GM18507 (cell line): ENCODE results near the gene ADAP1.

Source experiments
- DNase-seq: peaks from one replicate; pipeline ENCODE4 v3.0.0; 2011; ENCODE audit warnings: low read depth; ENCODE audit not compliant: insufficient read length; ENCODE audit errors: extremely low spot score
- FAIRE-seq: peaks from 2 replicates; lab custom pipeline; 2011; peaks lifted over from hg19 to GRCh38; lab: Jason Lieb, UNC

ADAP1 gene

GRCh38 chr7:901388-902154, 52.9 kb downstream of the ADAP1 start:
- peak; percentile 69 for DNase-seq
- no peak for FAIRE-seq

DNA sequence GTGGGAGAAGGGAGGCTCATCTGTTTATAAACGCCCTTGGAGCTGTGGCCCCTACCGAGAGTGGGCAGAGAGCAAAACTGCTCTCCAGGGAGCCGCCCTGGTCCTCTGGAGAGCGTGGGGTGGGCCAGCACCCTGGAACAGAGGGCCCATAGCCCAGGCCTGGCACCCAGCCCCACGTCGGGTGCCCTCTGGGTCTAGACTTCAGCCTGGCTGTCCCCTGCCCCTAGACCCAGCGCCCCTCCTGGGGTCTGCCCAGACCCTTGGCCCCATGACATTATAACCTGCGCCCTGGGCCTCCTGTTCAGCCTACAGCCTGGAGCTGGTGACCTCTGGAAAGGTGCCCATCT, 53.5 kb downstream of the ADAP1 start:
- DNase-seq (no peak), FAIRE-seq (no peak)

- FAIRE-seq (no peak), DNase-seq (no peak)
Measured at GRCh38 chr7:900331-901040, 54.0 kb downstream of the ADAP1 start.

- no peak for DNase-seq
- no peak for FAIRE-seq
Measured at GRCh38 chr7:899806-900205, 54.7 kb downstream of the ADAP1 start.

- no peak for DNase-seq
- no peak for FAIRE-seq
Measured at GRCh38 chr7:898855-899681, 55.4 kb downstream of the ADAP1 start.

- no peak for DNase-seq
- FAIRE-seq, result no peak
Measured at GRCh38 chr7:898460-898854, 56.0 kb downstream of the ADAP1 start.

GRCh38 chr7:897771-898376, 56.6 kb downstream of the ADAP1 start:
- FAIRE-seq (no peak), DNase-seq (no peak)

GRCh38 chr7:897086-897485, 57.4 kb downstream of the ADAP1 start:
- no peak for DNase-seq
- no peak for FAIRE-seq

DNA sequence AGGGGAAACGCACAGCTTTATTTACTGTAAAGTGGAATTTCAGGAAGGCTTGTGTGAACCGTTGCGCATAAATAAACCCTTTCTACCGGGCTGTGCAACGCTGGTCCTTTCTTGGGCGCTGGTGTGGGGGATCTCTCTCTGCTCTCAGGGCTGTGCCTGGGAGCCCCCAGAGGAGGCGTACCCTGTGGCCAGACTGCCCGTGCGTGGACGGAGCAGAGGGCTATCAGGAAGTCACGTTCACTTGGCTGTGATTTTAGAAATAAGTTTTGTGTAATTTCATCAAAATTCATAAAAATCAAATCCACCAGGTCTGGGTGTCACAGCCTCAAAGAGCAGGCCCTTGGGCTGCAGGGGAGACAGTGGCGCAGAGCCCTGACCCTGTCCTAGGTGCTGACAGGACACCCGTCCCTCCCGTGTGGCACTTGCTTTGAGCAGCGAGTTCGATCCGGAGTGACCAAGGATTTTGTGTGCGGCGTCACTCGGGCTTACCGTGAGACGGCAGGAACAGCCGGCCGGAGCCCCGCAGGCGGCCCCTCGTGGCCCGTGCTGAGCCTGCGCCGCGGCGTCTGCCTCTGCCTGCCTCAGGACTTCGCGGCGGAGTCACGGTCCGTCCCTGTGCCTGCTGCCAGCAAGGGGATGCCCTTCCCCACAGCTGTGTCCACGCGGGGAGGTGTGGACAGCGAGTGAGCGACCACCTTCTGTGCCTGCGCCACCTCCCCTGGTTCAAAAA, 58.0 kb downstream of the ADAP1 start:
- FAIRE-seq, result no peak
- DNase-seq, result no peak

- FAIRE-seq, result no peak
Measured at GRCh38 chr7:895451-896052, 58.9 kb downstream of the ADAP1 start.

DNA sequence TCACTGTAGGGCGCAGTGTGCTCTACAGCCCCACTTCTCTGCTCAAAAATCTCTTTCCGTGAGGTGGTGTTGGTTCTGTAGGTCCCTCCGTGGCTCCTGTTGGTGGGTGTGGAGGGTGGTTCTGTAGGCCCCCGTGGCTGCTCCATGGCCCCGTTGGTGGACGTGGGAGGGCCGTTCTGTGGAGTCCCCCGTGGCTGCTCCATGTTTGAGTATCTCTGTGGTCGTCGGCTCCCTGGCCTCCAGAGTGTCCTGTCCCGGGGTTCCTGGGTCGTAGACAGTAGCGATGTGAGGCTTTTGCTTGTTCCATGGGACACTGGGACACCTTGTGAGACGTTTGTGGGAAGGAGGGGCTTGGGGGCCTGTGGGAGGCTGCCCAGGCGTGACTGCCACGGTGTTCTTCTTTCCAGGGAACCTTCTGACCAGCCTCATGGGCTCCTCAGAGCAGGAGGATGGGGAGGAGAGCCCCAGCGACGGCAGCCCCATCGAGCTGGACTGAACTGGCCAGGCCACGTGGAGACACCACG, 59.5 kb downstream of the ADAP1 start:
- FAIRE-seq (no peak), DNase-seq (no peak)

More at GRCh38 chr7:895451-896052, 58.9 kb downstream of the ADAP1 start:
- DNase-seq, result no peak

DNA sequence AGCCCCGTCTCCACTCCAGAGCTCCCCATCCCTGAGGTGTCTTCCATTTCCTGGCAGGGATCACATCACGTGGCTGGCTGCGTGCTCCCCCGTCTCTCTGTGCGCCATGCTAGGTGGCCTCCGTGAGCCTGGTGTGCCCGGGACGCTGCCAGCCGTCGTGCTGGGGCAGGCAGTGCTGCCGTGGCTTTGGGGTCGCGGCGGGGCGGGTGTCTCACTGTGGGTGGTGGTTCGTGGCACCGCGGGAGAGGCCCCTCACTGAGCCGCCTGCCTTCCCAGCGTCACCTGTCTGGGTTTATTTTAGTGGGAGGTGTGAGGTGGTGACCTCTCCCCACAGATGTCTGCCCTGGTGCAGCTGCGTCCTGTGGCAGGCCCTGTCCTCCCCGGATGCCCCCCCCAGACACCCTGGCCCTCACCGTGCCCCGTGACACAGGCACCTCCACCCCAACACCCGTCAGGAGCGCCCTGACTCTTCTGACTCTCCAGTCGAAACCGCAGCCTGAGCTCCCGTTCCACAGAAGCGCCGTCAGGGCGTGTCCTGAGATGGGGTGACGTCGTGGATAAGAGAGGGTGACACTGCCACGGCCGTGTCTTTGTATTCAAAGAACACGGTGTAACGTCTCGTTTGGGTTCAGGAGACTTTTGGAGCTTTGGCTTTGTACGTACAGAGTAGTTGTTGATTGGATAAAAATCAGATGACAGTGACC, 60.2 kb downstream of the ADAP1 start:
- no peak for FAIRE-seq
- no peak for DNase-seq

GRCh38 chr7:893686-894085, 60.8 kb downstream of the ADAP1 start:
- FAIRE-seq (no peak), DNase-seq (no peak)

DNA sequence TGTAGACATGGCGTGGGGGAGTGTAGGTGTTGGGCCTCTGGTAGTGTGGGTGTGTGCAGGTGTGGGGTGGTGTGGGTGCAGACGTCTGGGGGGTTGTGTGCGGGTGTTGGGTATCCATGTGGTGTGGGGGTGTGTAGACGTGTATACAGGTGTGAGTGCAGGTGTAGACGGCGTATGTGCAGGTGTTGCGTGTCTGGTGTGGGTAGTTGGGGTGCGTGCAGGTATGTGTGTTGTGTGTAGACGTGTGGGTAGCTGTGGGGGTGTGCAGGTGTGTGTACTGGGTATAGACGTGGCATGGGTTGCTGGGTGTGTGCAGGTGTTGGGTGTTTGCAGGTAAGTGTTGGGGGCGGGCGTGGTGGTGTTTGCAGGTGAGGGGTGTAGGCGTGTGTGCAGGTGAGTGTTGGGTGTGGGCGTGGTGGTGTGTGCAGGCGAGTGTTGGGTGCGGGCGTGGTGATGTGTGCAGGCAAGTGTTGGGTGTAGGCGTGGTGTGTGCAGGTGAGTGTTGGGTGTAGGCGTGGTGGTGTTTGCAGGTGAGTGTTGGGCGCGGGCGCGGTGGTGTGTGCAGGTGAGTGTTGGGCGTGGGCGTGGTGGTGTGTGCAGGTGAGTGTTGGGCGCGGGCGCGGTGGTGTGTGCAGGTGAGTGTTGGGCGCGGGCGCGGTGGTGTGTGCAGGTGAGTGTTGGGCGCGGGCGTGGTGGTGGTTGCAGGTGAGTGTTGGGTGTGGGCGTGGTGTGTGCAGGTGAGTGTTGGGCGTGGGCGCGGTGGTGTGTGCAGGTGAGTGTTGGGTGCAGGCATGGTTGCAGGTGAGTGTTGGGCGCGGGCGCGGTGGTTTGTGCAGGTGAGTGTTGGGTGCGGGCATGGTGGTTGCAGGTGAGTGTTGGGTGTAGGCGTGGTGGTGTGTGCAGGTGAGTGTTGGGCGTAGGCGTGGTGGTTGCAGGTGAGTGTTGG, 61.6 kb downstream of the ADAP1 start:
- DNase-seq (no peak), FAIRE-seq (no peak)

DNA sequence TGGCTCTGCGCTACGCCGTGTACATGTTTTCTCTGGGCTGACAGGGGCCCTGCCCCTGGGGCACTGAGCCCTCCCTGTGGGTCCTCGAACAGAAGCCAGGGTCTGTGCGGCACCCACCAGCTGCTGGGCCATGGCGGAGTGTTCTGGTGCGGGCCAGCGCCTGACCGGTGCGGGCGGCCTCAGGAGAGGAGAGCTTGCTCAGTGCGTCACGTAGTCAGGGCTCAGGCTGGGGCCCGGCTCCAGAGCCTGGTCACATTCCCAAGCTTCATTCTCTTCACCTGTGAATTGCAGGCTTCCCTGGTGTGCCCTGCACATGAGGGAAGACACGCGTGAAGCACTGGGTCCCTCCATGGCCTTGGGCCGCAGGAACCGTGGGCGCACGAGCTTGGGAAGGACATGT, 62.7 kb downstream of the ADAP1 start:
- FAIRE-seq, result no peak
- DNase-seq, result no peak

DNA sequence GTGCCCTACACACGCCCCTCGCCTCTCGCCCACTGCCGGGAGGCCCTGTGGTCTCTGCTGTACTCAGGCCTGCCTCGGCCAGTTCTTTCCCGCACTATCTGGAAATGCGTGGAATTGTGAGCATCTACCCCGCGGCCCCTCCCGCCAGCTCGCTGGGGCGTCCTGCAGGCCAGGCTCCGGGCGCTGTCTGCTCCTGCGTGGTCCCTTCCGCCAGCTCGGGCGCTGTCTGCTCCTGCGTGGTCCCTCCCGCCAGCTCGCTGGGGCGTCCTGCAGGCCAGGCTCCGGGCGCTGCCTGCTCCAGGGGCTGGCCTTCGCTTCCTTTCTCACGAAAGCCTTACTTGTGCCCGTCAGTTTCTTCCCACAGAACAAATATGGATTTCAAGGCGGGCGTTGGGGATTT, 63.2 kb downstream of the ADAP1 start:
- no peak for FAIRE-seq

GRCh38 chr7:890868-891267, 63.6 kb downstream of the ADAP1 start:
- FAIRE-seq (no peak), DNase-seq (no peak)

More for the DNA sequence above, 63.2 kb downstream of the ADAP1 start:
- no peak for DNase-seq
